Ishikawa (cell line): ENCODE measurements around the gene TNS3.

Experiments
- CEBPB ChIP-seq: IDR thresholded peaks from 2 replicates; pipeline ENCODE4 v1.6.1; 2012
- CREB1 ChIP-seq: IDR thresholded peaks from 2 replicates; pipeline ENCODE4 v1.6.1; 2012; ENCODE audit warnings: low read depth
- YY1 ChIP-seq: IDR thresholded peaks from 2 replicates; pipeline ENCODE4 v1.6.1; 2012; ENCODE audit warnings: low read depth
- TF ChIP-seq, protein P1 (sequence below): IDR thresholded peaks from 2 replicates; pipeline ENCODE4 v1.6.1; 2012; ENCODE audit warnings: low read depth, mild to moderate bottlenecking

GRCh38 chr7:47496056-47496665, 85.8 kb downstream of the TNS3 start:
- TF ChIP-seq YY1 (no peak), CREB1 (no peak), CEBPB (no peak)
- TF ChIP-seq, protein P1, sequence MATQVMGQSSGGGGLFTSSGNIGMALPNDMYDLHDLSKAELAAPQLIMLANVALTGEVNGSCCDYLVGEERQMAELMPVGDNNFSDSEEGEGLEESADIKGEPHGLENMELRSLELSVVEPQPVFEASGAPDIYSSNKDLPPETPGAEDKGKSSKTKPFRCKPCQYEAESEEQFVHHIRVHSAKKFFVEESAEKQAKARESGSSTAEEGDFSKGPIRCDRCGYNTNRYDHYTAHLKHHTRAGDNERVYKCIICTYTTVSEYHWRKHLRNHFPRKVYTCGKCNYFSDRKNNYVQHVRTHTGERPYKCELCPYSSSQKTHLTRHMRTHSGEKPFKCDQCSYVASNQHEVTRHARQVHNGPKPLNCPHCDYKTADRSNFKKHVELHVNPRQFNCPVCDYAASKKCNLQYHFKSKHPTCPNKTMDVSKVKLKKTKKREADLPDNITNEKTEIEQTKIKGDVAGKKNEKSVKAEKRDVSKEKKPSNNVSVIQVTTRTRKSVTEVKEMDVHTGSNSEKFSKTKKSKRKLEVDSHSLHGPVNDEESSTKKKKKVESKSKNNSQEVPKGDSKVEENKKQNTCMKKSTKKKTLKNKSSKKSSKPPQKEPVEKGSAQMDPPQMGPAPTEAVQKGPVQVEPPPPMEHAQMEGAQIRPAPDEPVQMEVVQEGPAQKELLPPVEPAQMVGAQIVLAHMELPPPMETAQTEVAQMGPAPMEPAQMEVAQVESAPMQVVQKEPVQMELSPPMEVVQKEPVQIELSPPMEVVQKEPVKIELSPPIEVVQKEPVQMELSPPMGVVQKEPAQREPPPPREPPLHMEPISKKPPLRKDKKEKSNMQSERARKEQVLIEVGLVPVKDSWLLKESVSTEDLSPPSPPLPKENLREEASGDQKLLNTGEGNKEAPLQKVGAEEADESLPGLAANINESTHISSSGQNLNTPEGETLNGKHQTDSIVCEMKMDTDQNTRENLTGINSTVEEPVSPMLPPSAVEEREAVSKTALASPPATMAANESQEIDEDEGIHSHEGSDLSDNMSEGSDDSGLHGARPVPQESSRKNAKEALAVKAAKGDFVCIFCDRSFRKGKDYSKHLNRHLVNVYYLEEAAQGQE: no peak
